ENCODE results near the gene PLEKHB2. TPM values are rescaled to one million over a fixed set of nuclear protein-coding genes. Genes with fewer than 3 reads are reported as not detected.
"Not testable (repeated sequence)": the region's sequence is repeated elsewhere in the genome, so short reads cannot be mapped to it uniquely, and the experiment has no call there.

PLEKHB2 gene
- total RNA-seq, 3 donors from 2014 or later, result 73.8 to 129 (median 124) TPM

- TF ChIP-seq CTCF (IDR thresholded peaks at IDR 0.05), result no peak
Measured at GRCh38 chr2:131142849-131143248, 37.7 kb downstream of the PLEKHB2 start.

GRCh38 chr2:131143803-131144202 is 38.7 kb downstream of the PLEKHB2 start:
- Histone ChIP-seq H3K36me3 (ENCODE audit: low read depth) (peaks cover 6% of the 10 kb centered on the region), H3K4me3 (no peak overlapping the region), H3K4me1 (ENCODE audit: low read depth) (no peaks in the 10 kb centered on the region), H3K9me3 (no peaks in the 10 kb centered on the region)
- DNase-seq (no peak), ATAC-seq (no peak)
- intact Hi-C loops (cut with DNase I, micrococcal nuclease), result no loop called here
- TF ChIP-seq CTCF (IDR thresholded peaks at IDR 0.05), result no peak

More at GRCh38 chr2:131142849-131143248, 37.7 kb downstream of the PLEKHB2 start:
- ATAC-seq (no peak), DNase-seq (no peak)
- Histone ChIP-seq H3K9me3 (no peaks in the 10 kb centered on the region), H3K4me1 (ENCODE audit: low read depth) (no peaks in the 10 kb centered on the region), H3K4me3 (no peak overlapping the region), H3K36me3 (ENCODE audit: low read depth) (peaks cover 6% of the 10 kb centered on the region)
- intact Hi-C loops (cut with DNase I, micrococcal nuclease), result no loop called here

GRCh38 chr2:131145040-131145439 is 39.9 kb downstream of the PLEKHB2 start:
- DNase-seq (no peak), ATAC-seq (no peak)
- no peak for TF ChIP-seq CTCF (IDR thresholded peaks at IDR 0.05)
- Histone ChIP-seq H3K9me3 (no peaks in the 10 kb centered on the region), H3K4me1 (ENCODE audit: low read depth) (no peaks in the 10 kb centered on the region), H3K4me3 (no peak overlapping the region), H3K36me3 (ENCODE audit: low read depth) (peaks cover 6% of the 10 kb centered on the region)
- intact Hi-C loops (cut with DNase I, micrococcal nuclease), result no loop called here

- Histone ChIP-seq H3K9me3 (no peaks in the 10 kb centered on the region), H3K36me3 (ENCODE audit: low read depth) (peaks cover 6% of the 10 kb centered on the region), H3K4me1 (ENCODE audit: low read depth) (no peaks in the 10 kb centered on the region), H3K4me3 (no peak overlapping the region)
- DNase-seq, result no peak
- no peak for ATAC-seq
- intact Hi-C loops (cut with DNase I, micrococcal nuclease), result no loop called here
- no peak for TF ChIP-seq CTCF (IDR thresholded peaks at IDR 0.05)
Measured at GRCh38 chr2:131146231-131146630, 41.1 kb downstream of the PLEKHB2 start.

GRCh38 chr2:131146749-131147148 is 41.6 kb downstream of the PLEKHB2 start:
- Histone ChIP-seq H3K4me1 (ENCODE audit: low read depth) (no peaks in the 10 kb centered on the region), H3K4me3 (no peak overlapping the region), H3K9me3 (no peaks in the 10 kb centered on the region), H3K36me3 (ENCODE audit: low read depth) (peaks cover 6% of the 10 kb centered on the region)
- TF ChIP-seq CTCF (IDR thresholded peaks at IDR 0.05), result no peak
- DNase-seq (no peak), ATAC-seq (no peak)
- intact Hi-C loops (cut with DNase I, micrococcal nuclease), result no loop called here

GRCh38 chr2:131148426-131148825 is 43.3 kb downstream of the PLEKHB2 start:
- ATAC-seq (no peak), DNase-seq (no peak)
- intact Hi-C loops (cut with DNase I, micrococcal nuclease), result no loop called here
- TF ChIP-seq CTCF (IDR thresholded peaks at IDR 0.05), result no peak
- no peaks in the 10 kb centered on the region for H3K9me3 ChIP-seq
- H3K4me3 ChIP-seq, result no peak overlapping the region
- no peaks in the 10 kb centered on the region for H3K4me1 ChIP-seq (ENCODE audit: low read depth)
- H3K36me3 ChIP-seq (ENCODE audit: low read depth), result peaks cover 5% of the 10 kb centered on the region

GRCh38 chr2:131150109-131150508 is 45.0 kb downstream of the PLEKHB2 start:
- H3K4me1 ChIP-seq (ENCODE audit: low read depth); ATAC-seq; H3K36me3 ChIP-seq (ENCODE audit: low read depth): not testable (repeated sequence)

More at GRCh38 chr2:131150109-131150508, 45.0 kb downstream of the PLEKHB2 start:
- intact Hi-C loops (cut with DNase I, micrococcal nuclease); H3K4me3 ChIP-seq; DNase-seq; H3K9me3 ChIP-seq: not testable (repeated sequence)
